OCI-LY7 (cell line): ENCODE results near the gene VAPB.

ENCODE experiments used
- EZH2phosphoT487 ChIP-seq: fragments of 200-600 bp; sonication (generic); IDR thresholded peaks from 2 replicates; pipeline ENCODE4 v1.6.1; 2018; ENCODE audit warnings: low read depth, borderline replicate concordance, mild to moderate bottlenecking, mixed run types, antibody characterized with exemption, low read length, moderate library complexity, mixed read lengths
- TF ChIP-seq, protein P1 (sequence below): fragments of 200-600 bp; sonication (generic); conservative IDR thresholded peaks from 2 replicates; pipeline ENCODE4 v1.5.1; 2014; ENCODE audit warnings: mild to moderate bottlenecking, antibody characterized with exemption, low read length, moderate library complexity, mixed read lengths

- TF ChIP-seq, protein P1, sequence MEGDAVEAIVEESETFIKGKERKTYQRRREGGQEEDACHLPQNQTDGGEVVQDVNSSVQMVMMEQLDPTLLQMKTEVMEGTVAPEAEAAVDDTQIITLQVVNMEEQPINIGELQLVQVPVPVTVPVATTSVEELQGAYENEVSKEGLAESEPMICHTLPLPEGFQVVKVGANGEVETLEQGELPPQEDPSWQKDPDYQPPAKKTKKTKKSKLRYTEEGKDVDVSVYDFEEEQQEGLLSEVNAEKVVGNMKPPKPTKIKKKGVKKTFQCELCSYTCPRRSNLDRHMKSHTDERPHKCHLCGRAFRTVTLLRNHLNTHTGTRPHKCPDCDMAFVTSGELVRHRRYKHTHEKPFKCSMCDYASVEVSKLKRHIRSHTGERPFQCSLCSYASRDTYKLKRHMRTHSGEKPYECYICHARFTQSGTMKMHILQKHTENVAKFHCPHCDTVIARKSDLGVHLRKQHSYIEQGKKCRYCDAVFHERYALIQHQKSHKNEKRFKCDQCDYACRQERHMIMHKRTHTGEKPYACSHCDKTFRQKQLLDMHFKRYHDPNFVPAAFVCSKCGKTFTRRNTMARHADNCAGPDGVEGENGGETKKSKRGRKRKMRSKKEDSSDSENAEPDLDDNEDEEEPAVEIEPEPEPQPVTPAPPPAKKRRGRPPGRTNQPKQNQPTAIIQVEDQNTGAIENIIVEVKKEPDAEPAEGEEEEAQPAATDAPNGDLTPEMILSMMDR: no peak
- TF ChIP-seq EZH2phosphoT487: no peak
These were observed 11.1 kb upstream of the VAPB start for GRCh38 chr20:58377766-58378401.
